ENCODE results near the gene CACNG3.

DNA sequence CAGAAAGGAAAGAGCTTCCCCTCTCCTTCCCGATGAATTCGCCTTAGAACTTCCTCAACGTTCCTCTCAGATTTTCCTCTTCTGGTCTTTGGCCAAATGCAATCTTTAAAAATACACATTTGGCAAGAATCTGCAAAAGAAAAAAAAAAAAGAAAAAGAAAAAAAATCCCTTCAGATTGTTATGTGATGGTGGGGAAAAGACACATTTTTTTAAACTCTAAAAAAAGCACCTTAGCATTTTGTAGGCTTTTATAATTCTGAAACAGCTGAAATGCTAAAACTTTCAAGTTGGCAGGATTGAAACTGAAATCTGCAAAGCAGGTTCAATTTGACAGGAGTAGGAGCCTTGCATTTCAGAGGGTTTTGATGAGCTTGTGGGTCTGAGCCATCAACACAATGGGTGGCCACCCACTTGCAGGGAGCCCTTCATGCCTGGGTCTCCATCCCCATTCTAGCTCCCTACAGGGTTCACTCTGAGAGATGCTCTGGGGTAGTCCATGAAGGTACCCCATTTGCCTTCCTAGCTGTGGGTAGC is 33.1 kb downstream of the CACNG3 start:
- TF ChIP-seq YY1 (IDR thresholded peaks at IDR 0.05; ENCODE audit: insufficient read depth, insufficient read length) (no peak), SUZ12 (IDR thresholded peaks at IDR 0.05; ENCODE audit: extremely low read depth, insufficient read depth, insufficient read length) (no peak), ZNF274 (IDR thresholded peaks at IDR 0.05; ENCODE audit: low read depth, low read length) (no peak)
